SH-SY5Y (cell line): ENCODE data around the gene FGF19.

ENCODE experiments used
- GATA2 ChIP-seq: IDR thresholded peaks from 2 replicates; pipeline ENCODE4 v1.6.1; 2011; ENCODE audit warnings: mild to moderate bottlenecking, low read depth, low read length
- GATA3 ChIP-seq: IDR thresholded peaks from 2 replicates; pipeline ENCODE4 v1.6.1; 2011; ENCODE audit warnings: low read depth, mild to moderate bottlenecking, low read length, moderate library complexity

GRCh38 chr11:69689484-69690319, 14.1 kb downstream of the FGF19 start:
- no peak for TF ChIP-seq GATA2
- no peak for TF ChIP-seq GATA3
